Neural crest cell (in vitro differentiated cells): Measurements from ENCODE around the gene ARHGAP6. TPM values are rescaled to one million over a fixed set of nuclear protein-coding genes. Genes with fewer than 3 reads are reported as not detected.

ENCODE experiments used
- DNase-seq: peaks from one replicate; pipeline ENCODE4 v3.0.0; 2021; ENCODE audit warnings: low read depth, mixed read lengths, low spot score
- H3K27ac Mint-ChIP-seq: one replicate; pipeline ENCODE4 v1.8.0; 2021; ENCODE audit warnings: mild to moderate bottlenecking, mixed read lengths; ENCODE audit not compliant: unreplicated experiment
- H3K27me3 Mint-ChIP-seq: 2 replicates; pipeline ENCODE4 v1.8.0; 2021; ENCODE audit warnings: low read depth, mild to moderate bottlenecking, mixed read lengths
- H3K36me3 Mint-ChIP-seq: 2 replicates; pipeline ENCODE4 v1.8.0; 2021; ENCODE audit warnings: low read depth, mild to moderate bottlenecking, mixed read lengths
- H3K4me1 Mint-ChIP-seq: 2 replicates; pipeline ENCODE4 v1.8.0; 2021; ENCODE audit warnings: mixed read lengths
- H3K4me3 Mint-ChIP-seq: one replicate; pipeline ENCODE4 v1.8.0; 2021; ENCODE audit warnings: mild to moderate bottlenecking, mixed read lengths
- H3K9me3 Mint-ChIP-seq: 2 replicates; pipeline ENCODE4 v1.8.0; 2021; ENCODE audit warnings: mixed read lengths
- CTCF ChIP-seq: fragments of 200-600 bp; sonication (generic); conservative IDR thresholded peaks from 2 replicates; pipeline ENCODE4 v1.5.0; 2021; ENCODE audit warnings: antibody characterized with exemption, mild to moderate bottlenecking
- total RNA-seq: library from RNA; stranded (reverse); gene quantifications from 2 replicates; pipeline ENCODE4 v1.2.1, GENCODE V29; 2021

ARHGAP6 gene
- total RNA-seq, 1 donor from 2014 or later: 2.7 TPM

GRCh38 chrX:11655282-11656015, 10.3 kb downstream of the ARHGAP6 start:
- Mint-ChIP-seq H3K27me3 (no peaks in the 10 kb centered on the region), H3K4me3 (no peak overlapping the region), H3K9me3 (no peaks in the 10 kb centered on the region), H3K4me1 (no peaks in the 10 kb centered on the region), H3K27ac (no peak overlapping the region), H3K36me3 (peaks cover 3% of the 10 kb centered on the region)
- TF ChIP-seq CTCF: no peak
- no peak for DNase-seq

GRCh38 chrX:11648705-11649519, 16.8 kb downstream of the ARHGAP6 start:
- H3K4me1 Mint-ChIP-seq: no peaks in the 10 kb centered on the region
- H3K36me3 Mint-ChIP-seq: no peaks in the 10 kb centered on the region
- no peak overlapping the region for H3K4me3 Mint-ChIP-seq
- DNase-seq: no peak
- TF ChIP-seq CTCF: no peak
- H3K27ac Mint-ChIP-seq: no peak overlapping the region
- H3K27me3 Mint-ChIP-seq: no peaks in the 10 kb centered on the region
- H3K9me3 Mint-ChIP-seq: no peaks in the 10 kb centered on the region

GRCh38 chrX:11647138-11647537, 18.6 kb downstream of the ARHGAP6 start:
- Mint-ChIP-seq H3K9me3 (peaks cover 4% of the 10 kb centered on the region), H3K4me1 (no peaks in the 10 kb centered on the region), H3K27me3 (no peaks in the 10 kb centered on the region), H3K27ac (no peak overlapping the region), H3K36me3 (peaks cover 2% of the 10 kb centered on the region), H3K4me3 (no peak overlapping the region)
- no peak for TF ChIP-seq CTCF
- DNase-seq: no peak

- Mint-ChIP-seq H3K9me3 (peaks cover 4% of the 10 kb centered on the region), H3K4me3 (no peak overlapping the region), H3K27ac (no peak overlapping the region), H3K4me1 (no peaks in the 10 kb centered on the region), H3K36me3 (peaks cover 2% of the 10 kb centered on the region), H3K27me3 (no peaks in the 10 kb centered on the region)
- no peak for TF ChIP-seq CTCF
- DNase-seq: no peak
Observed at GRCh38 chrX:11641349-11642065, 24.2 kb downstream of the ARHGAP6 start.

- no peak for TF ChIP-seq CTCF
- no peak for DNase-seq
- Mint-ChIP-seq H3K4me3 (no peak overlapping the region), H3K36me3 (peaks cover 2% of the 10 kb centered on the region), H3K27me3 (no peaks in the 10 kb centered on the region), H3K4me1 (no peaks in the 10 kb centered on the region), H3K9me3 (peaks cover 4% of the 10 kb centered on the region), H3K27ac (no peak overlapping the region)
Observed at GRCh38 chrX:11640089-11640488, 25.6 kb downstream of the ARHGAP6 start.
